ENCODE results near the gene KANK4. TPM values are rescaled to one million over a fixed set of nuclear protein-coding genes. Genes with fewer than 3 reads are reported as not detected.

Gene KANK4
- total and polyA plus RNA-seq, 2 of the 4 experiments (the other 2 are of a cell fraction) = not detected

DNA sequence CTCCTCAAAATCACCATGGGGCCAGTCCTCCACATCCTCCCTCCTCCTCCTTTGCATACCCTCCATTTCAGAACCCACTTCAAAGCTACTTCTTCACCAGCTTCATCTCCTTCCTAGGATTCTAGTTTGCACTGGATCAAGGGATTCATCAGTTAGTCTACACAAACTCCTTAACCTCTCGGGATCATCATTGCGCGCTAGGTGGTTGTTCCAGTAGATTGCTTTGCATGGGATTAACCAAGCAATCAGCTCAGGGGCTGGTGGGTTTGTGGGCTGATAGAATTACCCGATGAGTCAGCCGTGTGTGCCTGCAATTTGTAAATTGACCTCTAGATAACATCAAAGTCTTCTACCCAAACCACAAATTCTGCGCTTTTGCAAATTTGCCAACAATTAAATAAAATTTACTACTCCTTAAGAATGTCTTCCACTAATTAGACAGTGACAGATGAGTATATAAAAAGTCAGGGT, 7.7 kb downstream of the KANK4 start:
- BruUV-seq (replicated peaks) = no TSS peak
- Histone ChIP-seq H3K4ac (ENCODE audit: low read depth, low read length) (no peak overlapping the region), H2BK5ac (ENCODE audit: low read depth, low read length, poor library complexity, severe bottlenecking) (no peak overlapping the region), H3K4me1 (ENCODE audit: control insufficient read depth, insufficient read depth, low read length) (no peaks in the 10 kb centered on the region), H2AK5ac (ENCODE audit: low read depth, low read length) (no peak overlapping the region), H2AK9ac (replicated peaks; ENCODE audit: low read depth, low read length, poor library complexity) (no peak overlapping the region), H3K27me3 (ENCODE audit: control insufficient read depth, insufficient read depth, low read length) (peaks cover 3% of the 10 kb centered on the region; the same call in 1 of the 2 replicates), H3K79me1 (ENCODE audit: low read depth in 1 of 2, low read length in 2 of 2) (no peaks in the 10 kb centered on the region), H3K18ac (ENCODE audit: low read depth, low read length) (no peak overlapping the region), H2BK15ac (ENCODE audit: low read depth, low read length) (no peak overlapping the region), H3K23ac (ENCODE audit: low read depth, low read length) (no peak overlapping the region), H2BK120ac (ENCODE audit: low read depth, low read length) (no peak overlapping the region), H3K36me3 (ENCODE audit: control insufficient read depth, insufficient read depth, low read length) (no peaks in the 10 kb centered on the region), H2AFZ (replicated peaks; ENCODE audit: low read length, poor library complexity) (no peak overlapping the region), H3K4me2 (ENCODE audit: low read depth, low read length) (no peak overlapping the region), H4K91ac (ENCODE audit: insufficient read depth, low read depth, low read length) (no peak overlapping the region), H3K9me3 (ENCODE audit: control insufficient read depth, insufficient read depth, low read length) (no peaks in the 10 kb centered on the region), H4K20me1 (ENCODE audit: insufficient read depth, low read length) (no peaks in the 10 kb centered on the region), H3K14ac (replicated peaks; ENCODE audit: low read depth, low read length) (no peak overlapping the region), H4K8ac (ENCODE audit: low read depth in 2 of 2, low read length in 2 of 2) (no peak overlapping the region), H3K27ac (ENCODE audit: insufficient read depth, low read length) (no peak overlapping the region), H3K4me3 (ENCODE audit: insufficient read depth, low read depth, low read length) (no peak overlapping the region), H2BK20ac (ENCODE audit: low read depth, low read length) (no peak overlapping the region), H4K5ac (ENCODE audit: low read depth, low read length) (no peak overlapping the region), H3K9ac (ENCODE audit: low read depth, low read length) (no peak overlapping the region), H3K9me1 (ENCODE audit: insufficient read depth, low read length) (no peaks in the 10 kb centered on the region), H3K56ac (ENCODE audit: extremely low read depth, insufficient read depth, low read length) (no peak overlapping the region)
- CTCF ChIA-PET = no interaction called here
- intact Hi-C loops (cut with micrococcal nuclease) (no loop called here), in situ Hi-C loops (cut with MboI; ENCODE audit: low sequenced_read_pairs) (no loop called here), dilution Hi-C loops (cut with HindIII; ENCODE audit: low sequenced_read_pairs, unreplicated experiment) (no loop called here)
- no peak for TF ChIP-seq CEBPB (IDR thresholded peaks at IDR 0.05; ENCODE audit: low read depth, low read length)
- no peak for TF ChIP-seq CTCF (conservative IDR thresholded peaks at IDR 0.05; ENCODE audit: low read depth, low read length)
- TF ChIP-seq RAD21 (IDR thresholded peaks at IDR 0.05; ENCODE audit: low read length) = no peak
- TF ChIP-seq MXI1 (IDR thresholded peaks at IDR 0.05; ENCODE audit: borderline replicate concordance, low read depth, low read length) = no peak
- TF ChIP-seq, protein P1, sequence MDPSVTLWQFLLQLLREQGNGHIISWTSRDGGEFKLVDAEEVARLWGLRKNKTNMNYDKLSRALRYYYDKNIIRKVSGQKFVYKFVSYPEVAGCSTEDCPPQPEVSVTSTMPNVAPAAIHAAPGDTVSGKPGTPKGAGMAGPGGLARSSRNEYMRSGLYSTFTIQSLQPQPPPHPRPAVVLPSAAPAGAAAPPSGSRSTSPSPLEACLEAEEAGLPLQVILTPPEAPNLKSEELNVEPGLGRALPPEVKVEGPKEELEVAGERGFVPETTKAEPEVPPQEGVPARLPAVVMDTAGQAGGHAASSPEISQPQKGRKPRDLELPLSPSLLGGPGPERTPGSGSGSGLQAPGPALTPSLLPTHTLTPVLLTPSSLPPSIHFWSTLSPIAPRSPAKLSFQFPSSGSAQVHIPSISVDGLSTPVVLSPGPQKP (IDR thresholded peaks at IDR 0.05; ENCODE audit: borderline replicate concordance, low read depth, low read length) = no peak
- TF ChIP-seq BHLHE40 (IDR thresholded peaks at IDR 0.05; ENCODE audit: low read depth, low read length) = no peak
- no peak for TF ChIP-seq RCOR1 (IDR thresholded peaks at IDR 0.05; ENCODE audit: insufficient replicate concordance, low read length)
- TF ChIP-seq FOS (IDR thresholded peaks at IDR 0.05; ENCODE audit: low read depth, low read length) = no peak
- TF ChIP-seq MAFK (IDR thresholded peaks at IDR 0.05; ENCODE audit: low read depth, low read length) = no peak
- no peak for TF ChIP-seq POLR2A (IDR thresholded peaks at IDR 0.05; ENCODE audit: low read depth, low read length)
- TF ChIP-seq MAZ (IDR thresholded peaks at IDR 0.05; ENCODE audit: borderline replicate concordance, low read depth, low read length) = no peak
- TF ChIP-seq RFX5 (IDR thresholded peaks at IDR 0.05; ENCODE audit: low read depth, low read length) = no peak
- TF ChIP-seq CHD1 (IDR thresholded peaks at IDR 0.05; ENCODE audit: low read depth, low read length) = no peak
- no peak for TF ChIP-seq NFE2L2 (IDR thresholded peaks at IDR 0.05; ENCODE audit: low read depth, low read length)
- no peak for TF ChIP-seq SMC3 (IDR thresholded peaks at IDR 0.05; ENCODE audit: low read depth, low read length)
- no peak for TF ChIP-seq USF2 (IDR thresholded peaks at IDR 0.05; ENCODE audit: low read depth, low read length)
- POLR2A ChIA-PET (ENCODE audit: unreplicated experiment) = no interaction called here
- no CpG with 5 or more reads among the region's 6 CpGs for WGBS, 2 experiments (ENCODE audit: extremely low coverage in 2 of 2, insufficient read length in 1 of 2)
- ATAC-seq (ENCODE audit: low read depth) (no peak), DNase-seq (no peak)

Measured in IMR-90 (cell line).